Left ventricle myocardium inferior (tissue), 1 donor: ENCODE results near the gene OR52W1. TPM values are rescaled to one million over a fixed set of nuclear protein-coding genes. Genes with fewer than 3 reads are reported as not detected.

ENCODE experiments used
- DNase-seq: peaks from one replicate; pipeline ENCODE4 v3.0.0-alpha.2; 2020
- H3K27ac ChIP-seq: fragments of 200-600 bp; replicated peaks from 2 replicates; pipeline ENCODE4 v1.8.0; 2021
- H3K27me3 ChIP-seq: fragments of 200-600 bp; 2 replicates; pipeline ENCODE4 v1.8.0; 2021; ENCODE audit warnings: low read depth
- H3K36me3 ChIP-seq: fragments of 200-600 bp; 2 replicates; pipeline ENCODE4 v1.8.0; 2021
- H3K4me1 ChIP-seq: fragments of 200-600 bp; 2 replicates; pipeline ENCODE4 v1.8.0; 2021
- H3K4me3 ChIP-seq: fragments of 200-600 bp; 2 replicates; pipeline ENCODE4 v1.8.0; 2021; ENCODE audit warnings: mild to moderate bottlenecking, moderate library complexity
- H3K9me3 ChIP-seq: fragments of 200-600 bp; replicated peaks from 2 replicates; pipeline ENCODE4 v1.8.0; 2021
- CTCF ChIP-seq: fragments of 200-600 bp; IDR thresholded peaks from 2 replicates; pipeline ENCODE4 v1.8.0; 2021; ENCODE audit warnings: antibody characterized with exemption, mild to moderate bottlenecking, borderline replicate concordance
- intact Hi-C: fragments of 100-400 bp; cut with micrococcal nuclease; formaldehyde crosslinking; loops from one replicate; pipeline ENCODE4 v1.11.0; 2022
- long read RNA-seq: library from polyadenylated mRNA; unstranded; transcript quantifications from one replicate; pipeline ENCODE4 v2.0.0, GENCODE V29; 2021
- total RNA-seq: library from RNA; stranded (reverse); fragmentation: NEBNext Ultra II Directional; extraction: Animal tissue kit (Norgen Biotek cat#: 25700); gene quantifications from one replicate; pipeline ENCODE4 v1.2.1, GENCODE V29; 2021
- donor health status: DM: no; HTN: yes; CAD: no; lungs with severe emphysema.

OR52W1 gene
- not detected for total RNA-seq
- long read RNA-seq = 0 reads

- no peak within 1 kb of the TSS for H3K27ac ChIP-seq
- intact Hi-C loops = no loop called here
- H3K36me3 ChIP-seq = peaks cover 4% of the 10 kb centered on the region
- no peak within 1 kb of the TSS for H3K4me3 ChIP-seq
- no peak for TF ChIP-seq CTCF
- no peak for DNase-seq
- no peaks in the 10 kb centered on the region for H3K4me1 ChIP-seq
- H3K9me3 ChIP-seq = no peaks in the 10 kb centered on the region
- no peaks in the 10 kb centered on the region for H3K27me3 ChIP-seq
These were observed at the start of gene OR52W1 for GRCh38 chr11:6199174-6199810. TSS of gene OR52W1 (plus strand) at chr11:6199224. CDS start at chr11:6199224, 0 bp downstream.

GRCh38 chr11:6151117-6151516, 47.9 kb upstream of the OR52W1 start:
- Histone ChIP-seq H3K4me3 (no peak overlapping the region), H3K9me3 (no peaks in the 10 kb centered on the region), H3K27ac (no peak overlapping the region), H3K27me3 (no peaks in the 10 kb centered on the region), H3K4me1 (no peaks in the 10 kb centered on the region), H3K36me3 (no peaks in the 10 kb centered on the region)
- TF ChIP-seq CTCF = no peak
- intact Hi-C loops = no loop called here
- no peak for DNase-seq

- Histone ChIP-seq H3K4me1 (no peaks in the 10 kb centered on the region), H3K36me3 (no peaks in the 10 kb centered on the region), H3K27me3 (no peaks in the 10 kb centered on the region), H3K9me3 (no peaks in the 10 kb centered on the region), H3K27ac (no peak overlapping the region), H3K4me3 (no peak overlapping the region)
- no peak for TF ChIP-seq CTCF
- DNase-seq = no peak
- intact Hi-C loops = no loop called here
These were observed 46.9 kb upstream of the OR52W1 start for GRCh38 chr11:6152126-6152525.

- H3K36me3 ChIP-seq = no peaks in the 10 kb centered on the region
- DNase-seq = no peak
- H3K9me3 ChIP-seq = no peaks in the 10 kb centered on the region
- H3K27me3 ChIP-seq = no peaks in the 10 kb centered on the region
- H3K4me1 ChIP-seq = no peaks in the 10 kb centered on the region
- no peak overlapping the region for H3K27ac ChIP-seq
- TF ChIP-seq CTCF = no peak
- intact Hi-C loops = no loop called here
- H3K4me3 ChIP-seq = no peak overlapping the region
These were observed 42.2 kb upstream of the OR52W1 start for GRCh38 chr11:6156628-6157359.

GRCh38 chr11:6170226-6170625, 28.8 kb upstream of the OR52W1 start, which contains the start of gene OR52B2:
TSS of gene OR52B2 (minus strand) at chr11:6170326. CDS start at chr11:6170326, 0 bp downstream.
- Histone ChIP-seq H3K36me3 (no peaks in the 10 kb centered on the region), H3K9me3 (peaks cover 5% of the 10 kb centered on the region), H3K27me3 (no peaks in the 10 kb centered on the region), H3K4me1 (no peaks in the 10 kb centered on the region), H3K27ac (no peak within 1 kb of the TSS), H3K4me3 (no peak within 1 kb of the TSS)
- intact Hi-C loops = no loop called here
- no peak for TF ChIP-seq CTCF
- no peak for DNase-seq
